Measurements from ENCODE around the gene RNF186.
A peak's percentile ranks its signal among the peaks of the same experiment; 100 is the strongest.

The RNF186 gene

DNA sequence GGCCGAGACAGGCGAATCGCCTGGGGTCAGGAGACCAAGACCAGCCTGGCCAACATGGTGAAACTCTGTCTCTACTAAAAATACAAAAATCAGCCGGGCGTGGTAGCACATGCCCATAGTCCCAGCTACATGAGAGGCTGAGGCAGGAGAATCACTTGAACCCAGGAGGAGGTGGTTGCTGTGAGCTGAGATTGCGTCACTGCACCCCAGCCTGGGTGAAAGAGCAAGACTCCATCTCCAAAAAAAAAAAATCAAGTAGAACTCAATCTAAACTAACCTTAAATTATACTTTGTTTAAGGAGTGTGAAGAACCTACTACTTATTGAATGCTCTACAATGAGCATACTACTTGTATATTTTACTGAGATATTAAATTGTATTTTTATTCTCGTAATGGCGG is 30.5 kb upstream of the RNF186 start:
- POLR2A ChIA-PET = no interaction called here
- CTCF ChIA-PET = no interaction called here

DNA sequence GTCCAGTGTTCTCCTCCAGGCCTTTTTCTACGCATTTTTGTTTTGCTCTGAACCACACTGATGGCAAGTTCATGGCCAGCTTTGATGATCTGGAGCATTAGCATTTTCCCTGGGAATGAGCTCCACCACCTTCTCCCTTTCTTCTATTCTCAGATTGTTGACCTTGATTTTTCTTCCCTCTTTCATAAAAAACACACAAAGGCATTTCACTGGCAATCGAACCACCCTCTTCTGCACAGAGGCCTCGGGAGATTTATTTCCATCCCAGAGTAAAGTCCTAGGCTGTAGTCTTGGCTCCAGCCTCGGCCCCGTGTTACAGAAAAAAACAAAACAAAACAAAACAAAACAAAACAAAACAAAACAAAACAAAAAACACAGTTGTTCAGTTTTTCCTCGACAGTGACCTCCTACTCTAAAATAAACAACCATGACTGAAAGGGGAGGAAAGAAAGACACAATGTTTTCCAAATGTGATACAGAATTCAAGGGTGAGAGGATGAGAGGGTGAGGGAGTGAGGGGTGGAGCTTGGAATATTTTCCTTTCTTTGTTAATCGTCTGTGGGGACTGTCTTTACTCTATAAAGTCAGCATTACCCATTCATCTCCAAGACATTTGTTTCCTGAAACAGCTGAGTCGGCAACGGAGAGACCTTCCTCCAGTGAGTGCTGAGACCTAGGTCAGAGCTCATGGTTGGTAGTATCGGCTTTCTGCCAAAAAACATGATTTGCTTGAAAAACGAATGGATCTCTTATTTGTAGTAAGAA is 29.8 kb upstream of the RNF186 start:
- H3K27ac ChIP-seq (ENCODE audit: extremely low read depth, low read depth, low read length) = no peak overlapping the region
- no peak overlapping the region for H3K4me3 ChIP-seq (ENCODE audit: low read depth, low read length)
- TF ChIP-seq, protein P1, sequence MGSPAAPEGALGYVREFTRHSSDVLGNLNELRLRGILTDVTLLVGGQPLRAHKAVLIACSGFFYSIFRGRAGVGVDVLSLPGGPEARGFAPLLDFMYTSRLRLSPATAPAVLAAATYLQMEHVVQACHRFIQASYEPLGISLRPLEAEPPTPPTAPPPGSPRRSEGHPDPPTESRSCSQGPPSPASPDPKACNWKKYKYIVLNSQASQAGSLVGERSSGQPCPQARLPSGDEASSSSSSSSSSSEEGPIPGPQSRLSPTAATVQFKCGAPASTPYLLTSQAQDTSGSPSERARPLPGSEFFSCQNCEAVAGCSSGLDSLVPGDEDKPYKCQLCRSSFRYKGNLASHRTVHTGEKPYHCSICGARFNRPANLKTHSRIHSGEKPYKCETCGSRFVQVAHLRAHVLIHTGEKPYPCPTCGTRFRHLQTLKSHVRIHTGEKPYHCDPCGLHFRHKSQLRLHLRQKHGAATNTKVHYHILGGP (tag by site-specific recombination; IDR thresholded peaks at IDR 0.05) = 0 out of 2 replicates have a peak, but pooled peaks have one; percentile 42
- no peak for TF ChIP-seq ZNF169 (tag by site-specific recombination; IDR thresholded peaks at IDR 0.05)
- H3K9me3 ChIP-seq (ENCODE audit: control insufficient read depth, insufficient read depth, low read depth, low read length) = no peaks in the 10 kb centered on the region
- CTCF ChIA-PET = no interaction called here
- POLR2A ChIA-PET = no interaction called here
- no peaks in the 10 kb centered on the region for H3K36me3 ChIP-seq (ENCODE audit: control insufficient read depth in 2 of 2, insufficient read depth in 1 of 2, low read length in 2 of 2)
- no peaks in the 10 kb centered on the region for H3K4me1 ChIP-seq (ENCODE audit: control insufficient read depth, insufficient read depth, low read length)

More for the DNA sequence above, 30.5 kb upstream of the RNF186 start:
- no peaks in the 10 kb centered on the region for H3K4me1 ChIP-seq (ENCODE audit: control insufficient read depth, insufficient read depth, low read length)
- H3K4me3 ChIP-seq (ENCODE audit: low read depth, low read length) = no peak overlapping the region
- H3K27ac ChIP-seq (ENCODE audit: extremely low read depth, low read depth, low read length) = no peak overlapping the region
- no peaks in the 10 kb centered on the region for H3K36me3 ChIP-seq (ENCODE audit: control insufficient read depth in 2 of 2, insufficient read depth in 1 of 2, low read length in 2 of 2)
- TF ChIP-seq ZNF239 (tag by site-specific recombination; IDR thresholded peaks at IDR 0.05) = no peak
- TF ChIP-seq HOXC10 (CRISPR knock-in tag; IDR thresholded peaks at IDR 0.05) = no peak
- TF ChIP-seq ZBTB7A (tag by site-specific recombination; IDR thresholded peaks at IDR 0.05; ENCODE audit: low read depth) = no peak
- TF ChIP-seq ZNF510 (tag by site-specific recombination; IDR thresholded peaks at IDR 0.05; ENCODE audit: insufficient replicate concordance) = no peak
- no peak for TF ChIP-seq ZFP69B (tag by site-specific recombination; IDR thresholded peaks at IDR 0.05)
- no peaks in the 10 kb centered on the region for H3K9me3 ChIP-seq (ENCODE audit: control insufficient read depth, insufficient read depth, low read depth, low read length)

DNA sequence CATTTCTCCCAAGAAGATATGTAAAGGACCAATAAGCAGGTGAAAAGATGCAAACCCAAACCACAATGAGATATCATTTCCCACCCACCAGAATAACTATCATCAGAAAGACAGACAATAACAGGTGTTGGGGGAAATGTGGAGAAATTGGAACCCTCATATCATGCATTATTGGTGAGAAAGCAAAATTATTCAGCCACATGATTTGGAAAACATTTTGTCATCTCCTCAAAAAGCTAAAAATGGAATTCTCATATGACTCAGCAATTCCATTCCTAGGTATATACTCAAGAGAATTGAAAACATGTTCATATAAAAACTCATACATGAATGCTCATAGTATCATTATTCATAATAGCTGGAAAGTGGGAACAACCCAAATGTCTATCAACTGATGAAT is 25.1 kb upstream of the RNF186 start:
- H3K9me3 ChIP-seq (ENCODE audit: control insufficient read depth, insufficient read depth, low read depth, low read length) = no peaks in the 10 kb centered on the region
- no peaks in the 10 kb centered on the region for H3K4me1 ChIP-seq (ENCODE audit: control insufficient read depth, insufficient read depth, low read length)
- no peak overlapping the region for H3K27ac ChIP-seq (ENCODE audit: extremely low read depth, low read depth, low read length)
- POLR2A ChIA-PET = no interaction called here
- H3K36me3 ChIP-seq (ENCODE audit: control insufficient read depth in 2 of 2, insufficient read depth in 1 of 2, low read length in 2 of 2) = no peaks in the 10 kb centered on the region
- no peak overlapping the region for H3K4me3 ChIP-seq (ENCODE audit: low read depth, low read length)
- CTCF ChIA-PET = interaction anchor here (0.6 kb wide), 1 partner anchor 1685 kb away, joined by 3 read pairs; no protein-coding TSS in a partner anchor
- TF ChIP-seq ZNF600 (tag by site-specific recombination; IDR thresholded peaks at IDR 0.05) (no peak), ZNF433 (tag by site-specific recombination; IDR thresholded peaks at IDR 0.05; ENCODE audit: low read depth) (no peak), ZNF544 (tag by site-specific recombination; IDR thresholded peaks at IDR 0.05) (no peak), ZNF112 (tag by site-specific recombination; IDR thresholded peaks at IDR 0.05) (no peak), SETDB1 (IDR thresholded peaks at IDR 0.05; ENCODE audit: insufficient read length, low read length) (no peak), ZBTB21 (tag by site-specific recombination; IDR thresholded peaks at IDR 0.05) (no peak), SCRT1 (tag by site-specific recombination; IDR thresholded peaks at IDR 0.05; ENCODE audit: borderline replicate concordance) (no peak), ZFP3 (tag by site-specific recombination; IDR thresholded peaks at IDR 0.05; ENCODE audit: low read depth) (no peak), ZNF202 (tag by site-specific recombination; IDR thresholded peaks at IDR 0.05; ENCODE audit: borderline replicate concordance) (no peak), ZNF366 (tag by site-specific recombination; conservative IDR thresholded peaks at IDR 0.05) (no peak), ZSCAN30 (tag by site-specific recombination; IDR thresholded peaks at IDR 0.05) (no peak), ZNF311 (tag by site-specific recombination; IDR thresholded peaks at IDR 0.05; ENCODE audit: borderline replicate concordance) (no peak), ZNF223 (tag by site-specific recombination; IDR thresholded peaks at IDR 0.05) (no peak), ZFP69B (tag by site-specific recombination; IDR thresholded peaks at IDR 0.05) (no peak), MEIS1 (CRISPR knock-in tag; IDR thresholded peaks at IDR 0.05; ENCODE audit: borderline replicate concordance) (no peak)
- TF ChIP-seq, protein P2, sequence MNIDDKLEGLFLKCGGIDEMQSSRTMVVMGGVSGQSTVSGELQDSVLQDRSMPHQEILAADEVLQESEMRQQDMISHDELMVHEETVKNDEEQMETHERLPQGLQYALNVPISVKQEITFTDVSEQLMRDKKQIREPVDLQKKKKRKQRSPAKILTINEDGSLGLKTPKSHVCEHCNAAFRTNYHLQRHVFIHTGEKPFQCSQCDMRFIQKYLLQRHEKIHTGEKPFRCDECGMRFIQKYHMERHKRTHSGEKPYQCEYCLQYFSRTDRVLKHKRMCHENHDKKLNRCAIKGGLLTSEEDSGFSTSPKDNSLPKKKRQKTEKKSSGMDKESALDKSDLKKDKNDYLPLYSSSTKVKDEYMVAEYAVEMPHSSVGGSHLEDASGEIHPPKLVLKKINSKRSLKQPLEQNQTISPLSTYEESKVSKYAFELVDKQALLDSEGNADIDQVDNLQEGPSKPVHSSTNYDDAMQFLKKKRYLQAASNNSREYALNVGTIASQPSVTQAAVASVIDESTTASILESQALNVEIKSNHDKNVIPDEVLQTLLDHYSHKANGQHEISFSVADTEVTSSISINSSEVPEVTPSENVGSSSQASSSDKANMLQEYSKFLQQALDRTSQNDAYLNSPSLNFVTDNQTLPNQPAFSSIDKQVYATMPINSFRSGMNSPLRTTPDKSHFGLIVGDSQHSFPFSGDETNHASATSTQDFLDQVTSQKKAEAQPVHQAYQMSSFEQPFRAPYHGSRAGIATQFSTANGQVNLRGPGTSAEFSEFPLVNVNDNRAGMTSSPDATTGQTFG (tag by site-specific recombination; IDR thresholded peaks at IDR 0.05; ENCODE audit: borderline replicate concordance) = no peak
- TF ChIP-seq, protein P3, sequence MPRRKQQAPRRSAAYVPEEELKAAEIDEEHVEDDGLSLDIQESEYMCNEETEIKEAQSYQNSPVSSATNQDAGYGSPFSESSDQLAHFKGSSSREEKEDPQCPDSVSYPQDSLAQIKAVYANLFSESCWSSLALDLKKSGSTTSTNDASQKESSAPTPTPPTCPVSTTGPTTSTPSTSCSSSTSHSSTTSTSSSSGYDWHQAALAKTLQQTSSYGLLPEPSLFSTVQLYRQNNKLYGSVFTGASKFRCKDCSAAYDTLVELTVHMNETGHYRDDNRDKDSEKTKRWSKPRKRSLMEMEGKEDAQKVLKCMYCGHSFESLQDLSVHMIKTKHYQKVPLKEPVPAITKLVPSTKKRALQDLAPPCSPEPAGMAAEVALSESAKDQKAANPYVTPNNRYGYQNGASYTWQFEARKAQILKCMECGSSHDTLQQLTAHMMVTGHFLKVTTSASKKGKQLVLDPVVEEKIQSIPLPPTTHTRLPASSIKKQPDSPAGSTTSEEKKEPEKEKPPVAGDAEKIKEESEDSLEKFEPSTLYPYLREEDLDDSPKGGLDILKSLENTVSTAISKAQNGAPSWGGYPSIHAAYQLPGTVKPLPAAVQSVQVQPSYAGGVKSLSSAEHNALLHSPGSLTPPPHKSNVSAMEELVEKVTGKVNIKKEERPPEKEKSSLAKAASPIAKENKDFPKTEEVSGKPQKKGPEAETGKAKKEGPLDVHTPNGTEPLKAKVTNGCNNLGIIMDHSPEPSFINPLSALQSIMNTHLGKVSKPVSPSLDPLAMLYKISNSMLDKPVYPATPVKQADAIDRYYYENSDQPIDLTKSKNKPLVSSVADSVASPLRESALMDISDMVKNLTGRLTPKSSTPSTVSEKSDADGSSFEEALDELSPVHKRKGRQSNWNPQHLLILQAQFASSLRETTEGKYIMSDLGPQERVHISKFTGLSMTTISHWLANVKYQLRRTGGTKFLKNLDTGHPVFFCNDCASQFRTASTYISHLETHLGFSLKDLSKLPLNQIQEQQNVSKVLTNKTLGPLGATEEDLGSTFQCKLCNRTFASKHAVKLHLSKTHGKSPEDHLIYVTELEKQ (tag by site-specific recombination; IDR thresholded peaks at IDR 0.05; ENCODE audit: borderline replicate concordance) = no peak
